ENCODE data around the gene BRSK2.

BRSK2 gene

DNA sequence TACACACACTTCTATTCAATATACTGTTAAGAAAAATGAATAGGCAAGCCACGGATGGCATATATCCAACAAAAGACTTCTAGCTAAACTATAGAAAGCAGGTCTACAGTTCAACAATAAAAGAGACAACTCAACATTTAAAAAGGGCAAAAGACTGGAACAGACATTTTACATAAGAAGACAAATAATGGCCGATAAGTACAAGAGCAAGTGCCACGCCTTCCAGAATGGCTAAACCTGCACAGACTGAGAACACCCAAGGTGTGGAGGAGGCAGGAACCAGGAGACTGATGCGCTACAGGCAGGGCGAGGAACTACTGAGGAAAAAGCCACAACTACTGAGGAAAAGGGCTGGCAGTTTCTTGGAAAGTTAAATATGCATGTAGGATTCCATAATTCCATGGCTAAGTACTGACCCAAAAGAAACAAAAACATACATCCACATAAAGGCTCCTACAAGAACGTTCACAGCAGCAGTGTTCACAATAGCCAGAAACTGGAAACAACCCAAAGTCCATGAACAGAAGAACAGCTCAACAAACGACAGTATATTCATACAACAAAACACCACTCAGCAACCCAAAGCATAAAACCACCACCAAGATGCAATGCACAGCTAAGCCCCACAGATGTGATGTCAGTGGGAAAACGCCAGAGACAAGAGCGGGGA is 106.5 kb downstream of the BRSK2 start:
- intact Hi-C loops (cut with DNase I) = no loop called here
- DNase-seq = no peak

DNA sequence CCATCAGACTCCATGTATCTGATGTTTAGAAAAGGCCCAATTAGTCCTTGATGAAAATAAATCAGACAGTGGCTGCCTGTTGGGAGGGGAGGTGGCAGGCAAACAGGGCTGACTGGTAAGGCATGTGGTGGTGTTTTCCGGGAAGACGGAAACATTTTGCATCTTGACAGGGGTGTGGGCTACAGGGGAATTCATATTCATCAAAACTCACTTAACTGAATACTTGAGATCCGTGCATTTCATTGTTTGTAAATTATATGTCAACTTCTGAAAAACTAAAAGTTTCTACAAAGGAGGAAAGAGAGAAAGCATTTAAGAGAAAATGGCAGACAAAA is 107.0 kb downstream of the BRSK2 start:
- DNase-seq = no peak
- intact Hi-C loops (cut with DNase I) = no loop called here

DNA sequence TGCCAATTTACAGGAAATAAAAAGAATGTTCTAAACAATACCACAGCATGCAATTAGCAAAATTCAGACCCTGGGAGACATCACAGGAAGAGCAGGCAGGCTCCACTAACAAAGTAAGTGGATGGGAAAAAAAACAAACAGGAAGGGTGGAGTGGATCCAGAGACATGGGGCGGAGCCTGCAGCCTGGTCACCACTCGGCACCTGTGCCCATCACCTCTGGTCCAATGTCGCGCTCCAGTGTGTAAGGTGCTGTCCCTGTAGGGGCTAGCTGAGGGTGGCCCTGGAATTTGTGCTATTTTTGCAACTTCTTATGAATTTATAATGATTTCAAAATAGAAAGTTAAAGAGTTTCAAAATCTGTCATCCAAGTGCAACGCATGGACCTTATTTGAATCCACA is 107.9 kb downstream of the BRSK2 start:
- intact Hi-C loops (cut with DNase I) = no loop called here
- no peak for DNase-seq

DNA sequence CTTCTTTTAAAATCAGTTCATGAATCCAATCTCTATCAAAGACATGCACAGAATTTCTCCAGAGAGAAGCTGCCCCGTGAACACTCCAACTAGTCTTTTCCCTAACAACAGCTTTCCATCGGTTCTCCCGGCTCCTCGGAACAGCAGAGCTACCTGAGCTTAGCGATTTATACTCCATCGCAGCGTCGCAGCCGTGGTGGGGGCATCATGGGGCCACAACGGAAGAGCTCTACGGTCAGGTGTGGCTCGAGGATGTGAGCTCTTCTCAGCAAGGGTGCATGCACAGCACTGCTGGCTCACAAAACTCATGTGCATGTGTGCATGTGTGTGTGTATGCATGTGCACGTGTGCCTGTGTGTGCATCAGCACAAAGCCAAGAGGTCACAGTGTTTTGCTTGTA is 108.5 kb downstream of the BRSK2 start:
- DNase-seq = no peak
- intact Hi-C loops (cut with DNase I) = no loop called here

DNA sequence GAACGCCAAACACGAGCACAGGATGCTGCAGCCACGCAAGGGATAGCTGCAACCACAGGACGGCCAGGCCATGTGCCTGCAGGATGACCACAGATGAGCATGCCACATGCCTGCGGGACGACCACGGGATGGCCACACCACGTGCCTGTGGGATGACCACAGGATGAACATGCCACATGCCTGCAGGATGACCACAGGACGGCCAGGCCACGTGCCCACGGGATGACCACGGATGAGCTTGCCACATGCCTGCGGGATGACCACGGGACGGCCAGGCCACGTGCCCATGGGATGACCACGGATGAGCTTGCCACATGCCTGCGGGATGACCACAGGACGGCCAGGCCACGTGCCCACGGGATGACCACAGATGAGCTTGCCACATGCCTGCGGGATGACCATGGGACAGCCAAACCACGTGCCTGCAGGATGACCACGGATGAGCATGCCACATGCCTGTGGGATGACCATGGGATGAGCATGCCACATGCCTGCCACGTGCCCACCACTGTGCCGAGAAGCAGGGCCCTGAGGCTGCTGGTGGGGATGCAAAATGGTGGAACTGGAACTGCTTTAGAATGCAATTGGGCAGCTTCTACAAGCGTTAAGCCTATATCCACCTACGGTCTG is 109.6 kb downstream of the BRSK2 start:
- intact Hi-C loops (cut with DNase I) = no loop called here
- DNase-seq = peak in 1 of 42 donors; percentile 2

DNA sequence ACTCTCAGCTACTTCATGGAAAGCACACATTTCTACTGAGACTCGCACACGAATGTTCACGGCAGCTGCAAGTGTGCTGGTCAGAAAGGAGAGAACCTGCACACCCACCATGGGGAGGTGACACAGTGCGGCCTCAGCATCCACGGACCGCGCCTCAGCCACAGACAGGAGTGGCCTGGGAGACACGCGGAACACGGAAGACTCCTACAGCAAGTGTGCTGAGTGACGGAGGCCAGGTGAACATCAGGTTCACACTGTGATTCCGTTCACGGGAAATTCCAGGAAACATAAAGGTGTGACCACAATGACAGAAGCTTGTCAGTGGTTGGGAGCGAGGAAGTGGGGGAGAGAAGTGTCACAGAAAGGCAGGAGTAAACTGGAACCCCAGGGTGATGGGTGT is 110.2 kb downstream of the BRSK2 start:
- intact Hi-C loops (cut with DNase I) = no loop called here
- DNase-seq = no peak

DNA sequence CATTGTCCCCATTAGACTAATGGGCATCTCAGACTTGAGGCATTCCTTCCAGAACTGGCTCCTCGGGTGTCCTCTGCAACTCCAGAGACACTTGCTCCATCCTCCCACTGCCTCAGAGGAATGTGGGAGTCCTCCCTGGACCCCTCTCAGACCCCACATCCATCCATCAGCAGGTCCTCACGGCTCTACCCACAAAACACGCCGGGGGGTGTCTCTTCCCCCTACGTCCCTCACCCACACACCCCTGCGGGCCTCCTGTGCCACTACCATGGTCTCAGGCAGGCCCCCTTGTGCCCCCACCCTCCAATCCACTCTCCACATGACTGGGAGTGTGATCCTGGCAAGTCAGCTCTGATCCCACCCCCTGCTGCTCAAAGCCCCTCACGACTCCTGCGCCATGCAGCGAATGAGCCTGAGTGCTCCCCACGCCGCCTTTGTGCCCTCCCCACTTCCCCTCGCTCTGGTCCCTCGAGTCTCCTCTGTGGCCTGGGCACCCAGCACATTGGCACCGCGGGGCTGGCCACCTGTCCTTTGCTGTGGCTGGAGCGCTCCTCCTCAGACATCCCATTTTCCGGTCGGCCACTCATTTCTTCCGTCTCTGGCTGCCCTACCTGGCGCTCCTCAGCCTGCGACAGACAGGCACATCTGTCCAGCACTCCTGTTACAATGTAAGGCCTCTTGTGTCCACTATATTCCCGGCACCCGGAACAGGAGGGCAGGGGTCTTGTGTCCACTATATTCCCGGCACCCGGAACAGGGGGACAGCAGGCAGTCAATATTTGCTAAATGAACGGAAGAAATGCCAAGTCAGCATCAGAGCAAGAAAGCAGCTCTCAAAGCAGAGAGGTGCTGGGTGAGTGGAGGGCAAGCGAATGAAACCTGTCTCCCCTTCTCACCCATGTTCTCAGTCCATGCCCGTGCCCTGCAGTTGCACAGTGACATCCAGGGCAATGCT is 111.0 kb downstream of the BRSK2 start:
- DNase-seq = no peak
- intact Hi-C loops (cut with DNase I) = no loop called here

DNA sequence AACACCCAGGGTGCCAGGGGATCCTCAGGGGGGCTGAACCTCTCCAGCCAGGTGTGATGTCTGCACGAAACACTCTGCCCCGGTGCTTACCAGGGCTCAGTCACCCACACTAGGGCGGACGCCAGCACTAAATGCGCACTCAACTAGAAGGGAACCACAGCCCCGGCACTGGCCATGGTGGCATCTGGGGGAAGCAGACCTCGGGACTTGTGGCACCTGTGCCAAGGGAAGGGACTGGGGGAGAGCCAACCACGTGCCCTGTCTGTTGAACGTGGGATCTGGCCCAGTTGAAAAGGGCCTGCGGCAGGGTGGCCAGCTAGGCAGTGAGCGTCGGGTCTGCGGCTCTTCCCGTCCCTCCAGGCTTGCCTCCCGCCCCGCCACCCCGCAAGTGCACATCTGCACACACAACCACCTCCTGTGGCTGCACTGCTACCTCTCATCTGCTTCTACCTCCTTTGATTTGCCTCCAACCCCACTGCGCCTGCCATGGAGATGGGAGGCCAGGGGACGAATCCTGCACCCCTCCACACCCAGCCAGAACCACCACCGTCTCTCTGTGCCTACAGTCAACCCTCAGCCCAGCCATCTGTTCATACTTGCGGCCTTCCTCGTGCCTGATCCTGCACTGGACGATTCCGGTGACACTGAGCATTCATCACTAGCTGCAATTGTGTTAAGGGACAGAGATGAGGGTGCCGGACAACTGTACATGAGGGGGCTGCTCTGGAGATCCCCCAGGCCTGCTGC is 111.9 kb downstream of the BRSK2 start:
- intact Hi-C loops (cut with DNase I) = no loop called here
- DNase-seq = peak in 1 of 42 donors; percentile 40

DNA sequence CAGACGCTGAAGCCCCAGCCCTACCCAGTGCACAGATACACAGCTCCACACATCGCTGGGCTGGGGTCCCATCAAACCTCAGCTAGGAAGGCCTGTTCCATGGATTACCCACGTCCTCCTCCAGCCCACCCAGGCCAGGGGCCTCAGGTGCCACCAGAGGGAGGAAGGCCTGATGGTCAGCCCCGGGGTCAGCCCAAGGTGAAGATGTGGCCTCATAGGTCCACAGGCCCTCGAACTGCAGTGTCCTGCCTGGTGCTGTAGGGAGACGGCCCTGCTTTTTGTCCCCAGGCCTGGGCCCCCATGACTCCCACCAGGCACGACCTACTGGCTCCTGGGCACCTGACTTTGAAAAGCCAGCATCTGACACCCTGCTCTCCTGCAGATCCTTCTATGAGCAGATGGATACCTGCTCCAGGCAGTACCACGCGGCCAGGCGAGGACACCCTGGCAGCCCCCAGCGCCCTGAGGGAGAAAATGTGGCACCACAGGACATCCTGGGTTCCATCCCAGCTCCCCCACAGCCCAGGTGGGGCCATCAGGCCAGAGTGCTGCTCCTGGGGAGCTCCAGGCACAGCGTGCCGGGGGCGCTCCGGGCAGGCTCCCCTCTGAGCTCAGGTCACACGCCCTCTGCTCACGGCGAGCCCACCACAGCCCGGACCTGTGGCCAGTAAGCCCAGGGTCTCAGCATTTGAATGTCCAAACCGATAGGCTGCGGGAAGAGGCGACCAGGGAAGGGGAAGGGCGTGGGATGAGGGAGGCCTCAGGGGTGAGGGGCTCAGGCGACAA is 112.6 kb downstream of the BRSK2 start:
- intact Hi-C loops (cut with DNase I) = no loop called here
- DNase-seq = no peak

DNA sequence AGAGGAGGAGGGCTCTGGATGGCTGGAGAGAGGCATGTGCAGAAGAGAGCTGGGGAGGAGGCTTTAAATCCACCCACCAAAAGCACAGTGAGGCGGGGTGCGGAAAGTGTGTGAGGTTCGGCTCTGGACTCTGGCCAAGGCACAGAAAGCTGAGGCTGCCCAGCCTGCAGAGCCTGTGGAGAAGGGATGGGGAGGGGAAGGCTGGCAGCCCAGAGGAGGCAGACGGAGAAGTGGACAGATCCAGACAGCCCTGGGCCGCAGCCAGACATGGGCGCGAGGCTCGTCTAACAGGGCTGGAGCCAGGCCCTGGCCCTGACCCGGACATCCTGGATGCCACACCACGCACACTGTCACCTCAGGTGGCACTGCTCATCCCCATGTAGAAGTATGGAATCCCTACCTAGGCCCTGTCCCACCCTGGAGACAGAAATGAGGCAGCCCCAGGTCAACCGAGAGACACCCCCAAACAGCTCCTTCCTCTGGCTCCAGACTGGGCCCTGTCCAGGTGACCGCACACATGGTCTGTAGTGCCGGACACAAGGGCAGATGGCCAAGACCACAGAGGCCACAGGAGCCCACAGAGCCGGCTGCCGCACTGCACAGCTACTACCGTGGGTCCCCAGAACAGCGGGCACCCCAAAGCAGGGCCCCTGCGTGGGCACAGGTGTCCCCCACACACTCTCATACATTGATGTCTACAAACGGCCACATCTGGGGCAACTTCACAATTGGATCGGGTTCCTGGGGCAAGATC is 113.4 kb downstream of the BRSK2 start:
- DNase-seq = peak in 41 of 42 donors; percentile 32 to 83 (median 63)
- intact Hi-C loops (cut with DNase I) = no loop called here

DNA sequence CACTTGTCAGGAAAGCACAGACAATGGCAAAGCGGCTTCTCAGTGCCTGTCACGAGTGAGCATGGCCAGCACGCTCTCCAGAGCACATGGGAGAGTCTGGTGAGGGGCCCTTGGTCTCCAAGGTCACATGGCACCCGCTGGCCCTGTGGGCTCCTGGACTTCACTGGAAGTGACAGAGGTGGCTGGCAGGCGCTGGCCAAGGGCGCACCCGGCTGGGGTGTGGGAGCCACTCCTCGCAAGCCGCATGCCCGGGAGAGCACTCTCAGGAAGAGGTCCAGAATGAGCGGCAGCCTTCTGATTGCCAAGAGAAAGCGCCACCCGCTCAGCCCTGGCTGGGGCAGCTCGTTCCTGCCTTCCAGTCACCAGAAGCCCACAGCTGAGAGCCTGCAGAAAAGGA is 114.0 kb downstream of the BRSK2 start:
- peak in 40 of 42 donors; percentile 25 to 83 (median 56) for DNase-seq
- intact Hi-C loops (cut with DNase I) = no loop called here

DNA sequence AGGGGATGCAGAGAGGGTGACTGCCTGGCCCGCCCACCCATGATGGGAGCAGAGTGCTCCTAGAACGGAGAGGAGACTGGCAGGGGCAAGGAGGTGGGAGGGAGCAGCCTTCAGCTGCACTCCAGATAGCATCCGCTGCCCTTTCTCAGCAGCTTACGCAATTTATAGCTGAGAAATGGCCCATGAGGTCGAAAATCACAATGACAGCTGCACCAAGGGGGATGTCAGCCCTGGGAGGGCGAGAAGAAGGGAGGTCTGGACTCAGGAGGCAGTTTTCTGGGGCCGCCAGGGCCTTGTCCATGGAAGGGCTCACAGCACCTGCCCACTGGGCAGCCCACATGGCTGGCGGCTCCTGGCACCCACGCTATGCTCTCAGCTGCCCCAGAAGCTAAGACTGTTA is 114.4 kb downstream of the BRSK2 start:
- intact Hi-C loops (cut with DNase I) = no loop called here
- no peak for DNase-seq

DNA sequence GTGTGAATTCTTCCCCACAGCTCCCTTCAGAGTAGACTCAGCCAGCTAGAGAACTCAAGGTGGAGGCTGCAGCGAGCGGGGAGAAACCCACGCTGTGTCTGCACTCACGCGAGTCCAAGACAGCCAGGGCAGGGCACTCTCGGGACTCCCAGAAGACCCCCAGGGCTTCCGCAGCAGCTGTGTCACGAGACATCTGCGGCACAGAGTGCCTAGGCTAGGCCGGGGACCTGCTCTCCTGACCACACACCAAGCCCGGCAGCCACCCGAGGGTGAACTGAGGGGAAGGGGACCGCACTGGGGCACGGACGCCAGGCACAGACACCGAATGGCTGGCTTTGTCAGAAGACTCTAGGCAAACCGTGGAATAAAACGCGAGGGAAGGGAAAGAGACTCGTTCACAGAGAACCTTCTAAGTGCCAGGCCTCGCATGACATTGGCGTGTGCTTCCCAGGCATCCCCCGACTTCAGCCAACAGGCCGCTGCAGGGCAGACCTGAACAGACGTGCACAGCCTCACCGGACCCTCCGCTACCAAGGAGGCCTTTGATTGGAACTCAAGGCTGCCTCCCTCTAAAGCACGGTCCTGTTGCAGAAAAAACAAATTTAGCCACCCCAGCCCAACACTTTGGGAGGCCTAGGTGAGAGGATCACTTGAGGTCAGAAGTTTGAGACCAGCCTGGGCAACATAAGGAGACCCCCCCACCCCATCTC is 115.0 kb downstream of the BRSK2 start:
- intact Hi-C loops (cut with DNase I) = no loop called here
- no peak for DNase-seq

DNA sequence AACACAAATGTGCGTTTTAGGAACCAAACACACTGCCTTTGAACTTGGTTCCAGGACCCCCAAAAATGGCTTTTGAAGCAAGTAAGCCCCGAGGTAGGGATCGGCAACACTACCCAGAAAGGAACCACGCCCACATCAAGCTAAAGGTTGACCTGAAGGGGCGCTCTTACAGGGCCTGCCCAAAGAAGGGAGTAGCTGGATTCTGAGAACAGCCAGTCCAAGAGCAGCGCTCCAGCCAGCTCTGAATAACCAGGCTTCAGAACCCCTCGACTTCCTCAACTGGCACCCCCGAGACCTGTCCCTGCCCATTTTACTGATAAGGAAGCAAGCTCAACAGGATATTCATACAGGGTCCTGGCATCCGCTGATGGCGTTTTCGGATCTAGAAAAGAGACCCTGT is 115.7 kb downstream of the BRSK2 start:
- intact Hi-C loops (cut with DNase I) = no loop called here
- no peak for DNase-seq

DNA sequence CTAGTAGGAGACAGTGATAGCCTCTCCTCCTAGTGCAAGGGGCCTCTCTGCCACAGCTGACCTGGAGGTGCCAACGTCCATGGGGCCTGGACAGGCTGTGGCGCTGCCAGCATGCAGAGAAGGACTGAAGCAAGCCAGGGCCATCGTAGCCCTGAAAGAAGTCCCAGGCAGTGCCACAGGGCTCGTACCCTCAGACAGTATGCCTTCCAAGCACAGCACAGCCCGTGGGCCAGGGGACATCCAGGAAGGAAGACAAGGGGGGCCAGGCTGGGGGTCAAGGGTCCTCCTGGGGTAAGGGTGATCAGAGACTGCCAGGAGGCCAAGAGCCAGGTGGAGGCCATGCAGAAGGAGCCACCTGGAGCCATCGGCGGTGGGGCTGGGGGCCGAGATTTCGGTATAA is 117.2 kb downstream of the BRSK2 start:
- DNase-seq = no peak
- intact Hi-C loops (cut with DNase I) = no loop called here

DNA sequence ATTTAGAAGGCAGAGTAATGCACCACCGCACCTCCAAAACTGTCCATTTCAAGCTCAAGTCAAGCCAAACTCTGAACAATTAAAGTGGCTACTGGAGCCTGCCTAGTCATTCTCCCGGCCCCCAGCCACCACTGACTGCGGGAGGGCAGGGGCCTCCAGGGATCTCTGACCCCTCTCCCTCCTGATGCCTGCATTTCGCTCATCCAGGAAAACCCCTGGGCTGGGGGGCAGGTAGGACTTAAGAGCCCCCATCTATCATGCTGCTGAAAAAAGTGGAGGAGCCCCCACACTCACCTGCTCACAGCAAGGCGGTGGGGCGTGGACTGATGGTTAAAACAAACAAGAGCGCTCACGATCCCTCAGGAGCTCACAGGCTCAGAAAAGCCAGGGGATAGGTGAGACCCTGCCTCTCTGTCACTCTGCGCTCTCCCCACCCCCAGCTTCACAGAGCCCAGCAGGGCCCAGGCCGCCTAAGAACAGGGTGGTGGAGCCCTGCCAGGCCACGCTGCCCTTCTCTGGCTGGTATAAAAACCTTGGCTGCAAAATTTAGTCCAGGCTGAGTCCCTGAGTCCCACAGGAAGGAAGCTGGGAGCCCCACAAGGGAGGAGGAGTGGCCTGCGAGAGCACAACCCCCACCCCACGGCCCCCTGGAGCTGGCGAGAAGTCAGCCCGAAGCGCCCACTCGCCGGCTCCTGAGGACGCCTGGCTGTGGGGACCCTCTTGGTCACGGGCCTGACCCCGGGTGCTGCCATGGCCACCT is 117.8 kb downstream of the BRSK2 start:
- intact Hi-C loops (cut with DNase I) = no loop called here
- peak in 7 of 42 donors; percentile 24 to 73 (median 39) for DNase-seq

DNA sequence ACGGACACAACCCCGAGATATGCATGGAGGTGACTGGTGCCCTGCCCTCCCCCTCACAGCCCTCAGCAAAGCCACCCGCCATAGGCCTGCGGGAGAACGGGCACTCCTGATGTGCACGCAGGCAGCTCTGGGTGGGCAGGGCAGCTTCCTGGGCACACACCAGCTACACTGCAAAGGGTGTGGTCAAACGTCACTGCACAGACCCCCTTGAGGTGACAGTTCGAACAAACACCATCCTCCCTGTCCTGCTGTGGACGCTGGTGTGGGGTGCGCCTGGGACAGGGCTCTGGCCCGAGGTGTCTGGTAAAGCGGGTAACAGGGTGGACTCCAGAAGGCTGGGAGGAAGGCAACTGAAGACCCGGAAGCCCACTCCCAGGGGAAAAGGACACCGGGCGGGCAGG is 118.8 kb downstream of the BRSK2 start:
- DNase-seq = no peak
- intact Hi-C loops (cut with DNase I) = no loop called here

Data from head of caudate nucleus (tissue), 42 donors.